GM19023 (cell line): ENCODE data around the gene COL5A2.

ENCODE experiments used
- ATAC-seq: cut with Tn5 transposase; IDR thresholded peaks from one replicate; pipeline ENCODE4 v1.9.1; 2021; ENCODE audit warnings: mild to moderate bottlenecking, moderate library complexity; ENCODE audit not compliant: unreplicated experiment

COL5A2 gene

GRCh38 chr2:189056200-189057106 lies 123.1 kb downstream of the COL5A2 start:
- ATAC-seq: no peak

GRCh38 chr2:189050165-189050712 lies 129.3 kb downstream of the COL5A2 start:
- no peak for ATAC-seq

GRCh38 chr2:189049709-189050164 lies 129.8 kb downstream of the COL5A2 start:
- ATAC-seq: no peak

- ATAC-seq: no peak
Measured at GRCh38 chr2:189048189-189048588, 131.4 kb downstream of the COL5A2 start.

GRCh38 chr2:189047171-189047888 lies 132.2 kb downstream of the COL5A2 start:
- no peak for ATAC-seq

GRCh38 chr2:189046320-189046719 lies 133.2 kb downstream of the COL5A2 start:
- ATAC-seq: no peak

- no peak for ATAC-seq
Measured at GRCh38 chr2:189045836-189046235, 133.7 kb downstream of the COL5A2 start.

GRCh38 chr2:189037518-189037917 lies 142.0 kb downstream of the COL5A2 start:
- no peak for ATAC-seq

GRCh38 chr2:189024901-189025618 lies 154.5 kb downstream of the COL5A2 start:
- ATAC-seq: no peak

GRCh38 chr2:189022492-189022891 lies 157.1 kb downstream of the COL5A2 start:
- ATAC-seq: no peak

- ATAC-seq: no peak
Measured at GRCh38 chr2:189022053-189022481, 157.5 kb downstream of the COL5A2 start.

GRCh38 chr2:189020179-189020578 lies 159.4 kb downstream of the COL5A2 start:
- ATAC-seq: no peak

- no peak for ATAC-seq
Measured at GRCh38 chr2:189018631-189019030, 160.9 kb downstream of the COL5A2 start.

- ATAC-seq: no peak
Measured at GRCh38 chr2:189016311-189016861, 163.2 kb downstream of the COL5A2 start.

- no peak for ATAC-seq
Measured at GRCh38 chr2:189015359-189015758, 164.2 kb downstream of the COL5A2 start.

GRCh38 chr2:189014449-189015138 lies 165.0 kb downstream of the COL5A2 start:
- ATAC-seq: no peak

GRCh38 chr2:189013671-189014448 lies 165.7 kb downstream of the COL5A2 start:
- no peak for ATAC-seq

- no peak for ATAC-seq
Measured at GRCh38 chr2:189013031-189013430, 166.5 kb downstream of the COL5A2 start.

GRCh38 chr2:189012351-189012750 lies 167.2 kb downstream of the COL5A2 start:
- ATAC-seq: no peak
